Fibroblast of mammary gland (primary cell): ENCODE results near the gene TRPV2.
"Not testable (repeated sequence)": the region's sequence is repeated elsewhere in the genome, so short reads cannot be mapped to it uniquely, and the experiment has no call there.

Experiments
- DNase-seq: peaks from one replicate; pipeline ENCODE4 v3.0.0-alpha.2; 2010; ENCODE audit warnings: low read depth
- H3K4me3 ChIP-seq: 2 replicates; pipeline ENCODE4 v1.5.1; 2011; ENCODE audit warnings: low read depth, mild to moderate bottlenecking, low read length, moderate library complexity; ENCODE audit not compliant: control insufficient read depth
- CTCF ChIP-seq: conservative IDR thresholded peaks from 2 replicates; pipeline ENCODE4 v1.5.1; 2011; ENCODE audit warnings: low read depth, low read length, inconsistent platforms; ENCODE audit not compliant: control insufficient read depth, insufficient read depth

Gene TRPV2

DNA sequence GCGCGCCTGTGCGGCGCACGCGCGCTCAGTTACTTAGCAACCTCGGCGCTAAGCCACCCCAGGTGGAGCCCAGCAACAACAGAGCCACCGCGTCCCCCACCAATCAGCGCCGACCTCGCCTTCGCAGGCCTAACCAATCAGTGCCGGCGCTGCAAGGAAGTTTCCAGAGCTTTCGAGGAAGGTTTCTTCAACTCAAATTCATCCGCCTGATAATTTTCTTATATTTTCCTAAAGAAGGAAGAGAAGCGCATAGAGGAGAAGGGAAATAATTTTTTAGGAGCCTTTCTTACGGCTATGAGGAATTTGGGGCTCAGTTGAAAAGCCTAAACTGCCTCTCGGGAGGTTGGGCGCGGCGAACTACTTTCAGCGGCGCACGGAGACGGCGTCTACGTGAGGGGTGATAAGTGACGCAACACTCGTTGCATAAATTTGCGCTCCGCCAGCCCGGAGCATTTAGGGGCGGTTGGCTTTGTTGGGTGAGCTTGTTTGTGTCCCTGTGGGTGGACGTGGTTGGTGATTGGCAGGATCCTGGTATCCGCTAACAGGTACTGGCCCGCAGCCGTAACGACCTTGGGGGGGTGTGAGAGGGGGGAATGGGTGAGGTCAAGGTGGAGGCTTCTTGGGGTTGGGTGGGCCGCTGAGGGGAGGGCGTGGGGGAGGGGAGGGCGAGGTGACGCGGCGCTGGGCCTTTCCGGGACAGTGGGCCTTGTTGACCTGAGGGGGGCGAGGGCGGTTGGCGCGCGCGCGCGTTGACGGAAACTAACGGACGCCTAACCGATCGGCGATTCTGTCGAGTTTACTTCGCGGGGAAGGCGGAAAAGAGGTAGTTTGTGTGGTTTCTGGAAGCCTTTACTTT is 34.5 kb upstream of the TRPV2 start, which contains the start of gene UBB:
Gene UBB (plus strand): TSS at position 452 of the 856 bp plus-strand sequence. CDS start 817 bp downstream, outside the sequence.
- TF ChIP-seq CTCF: no peak
- H3K4me3 ChIP-seq: peak within 1 kb of the TSS; percentile 98
- DNase-seq: peak; percentile 97

GRCh38 chr17:16381496-16381820 is 33.9 kb upstream of the TRPV2 start:
- no peak for TF ChIP-seq CTCF
- peak; percentile 43 for DNase-seq
- H3K4me3 ChIP-seq: peak overlapping the region; percentile 98

- no peak for TF ChIP-seq CTCF
- H3K4me3 ChIP-seq: no peak overlapping the region
- DNase-seq: no peak
Measured at GRCh38 chr17:16383216-16383615, 32.2 kb upstream of the TRPV2 start.

DNA sequence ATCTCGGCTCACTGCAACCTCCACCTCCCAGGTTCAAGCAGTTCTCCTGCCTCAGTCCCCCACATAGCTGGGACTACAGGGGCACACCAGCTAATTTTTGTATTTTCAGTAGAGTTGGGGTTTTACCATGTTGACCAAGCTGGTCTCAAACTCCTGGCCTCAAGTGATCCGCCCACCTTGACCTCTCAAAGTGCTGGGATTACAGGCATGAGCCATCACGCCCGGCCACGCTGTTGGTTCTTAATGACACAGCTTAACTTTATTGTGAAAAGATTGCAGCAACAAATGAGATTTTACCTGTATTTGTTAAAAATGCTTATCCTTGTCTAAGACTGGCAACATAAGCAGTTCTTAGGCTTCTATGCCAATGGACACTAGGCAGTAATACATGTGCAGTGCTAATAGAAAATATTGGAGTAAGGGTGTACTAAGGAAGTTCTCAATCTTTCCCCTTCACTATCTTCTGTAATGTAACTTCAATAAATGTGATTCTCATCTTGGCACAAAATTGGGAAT is 31.5 kb upstream of the TRPV2 start:
- H3K4me3 ChIP-seq: no peak overlapping the region
- no peak for TF ChIP-seq CTCF
- no peak for DNase-seq

GRCh38 chr17:16384557-16384956 is 30.8 kb upstream of the TRPV2 start:
- no peak for TF ChIP-seq CTCF
- no peak overlapping the region for H3K4me3 ChIP-seq
- no peak for DNase-seq

DNA sequence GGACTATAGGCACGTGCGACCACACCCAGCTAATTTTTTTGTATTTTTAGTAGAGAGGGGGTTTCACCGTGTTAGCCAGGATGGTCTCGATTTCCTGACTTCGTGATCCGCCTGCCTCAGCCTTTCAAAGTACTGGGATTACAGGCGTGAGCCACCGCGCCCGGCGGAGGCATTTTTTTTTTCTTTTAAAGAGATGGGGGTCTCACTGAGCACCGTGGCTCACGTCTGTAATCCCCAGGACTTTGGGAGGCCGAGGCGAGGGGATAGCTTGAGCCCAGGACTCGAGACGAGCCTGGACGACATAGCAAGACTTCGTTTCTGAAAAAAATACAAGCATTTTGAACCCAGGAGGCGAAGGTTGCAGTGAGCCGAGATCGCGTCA is 29.3 kb upstream of the TRPV2 start:
- not testable (repeated sequence) for H3K4me3 ChIP-seq, DNase-seq

DNA sequence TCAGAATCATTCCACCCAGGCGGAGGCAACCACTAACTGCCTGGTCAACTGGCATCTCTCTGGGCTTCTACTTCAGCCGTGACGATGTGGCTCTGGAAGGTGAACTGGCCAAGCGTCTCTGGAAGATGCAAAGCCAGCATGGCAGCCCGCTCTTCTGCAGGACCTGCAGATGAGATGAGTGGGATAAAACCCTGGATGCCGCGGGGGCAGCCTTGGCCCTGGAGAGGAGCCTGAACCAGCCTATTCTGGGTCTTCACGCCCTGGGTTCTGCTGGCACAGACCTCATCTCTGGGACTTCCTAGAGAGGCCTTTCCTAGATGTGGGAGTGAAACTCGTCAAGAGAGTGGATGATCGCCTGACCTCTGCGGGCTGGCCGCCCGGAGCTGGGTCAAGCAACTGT is 23.9 kb upstream of the TRPV2 start:
- H3K4me3 ChIP-seq: no peak overlapping the region
- no peak for TF ChIP-seq CTCF
- no peak for DNase-seq

GRCh38 chr17:16392491-16392890 is 22.9 kb upstream of the TRPV2 start:
- H3K4me3 ChIP-seq, DNase-seq: not testable (repeated sequence)

GRCh38 chr17:16395887-16396286 is 19.5 kb upstream of the TRPV2 start:
- not testable (repeated sequence) for DNase-seq, H3K4me3 ChIP-seq

GRCh38 chr17:16396693-16397092 is 18.7 kb upstream of the TRPV2 start:
- not testable (repeated sequence) for H3K4me3 ChIP-seq, DNase-seq
